Activated CD8-positive, alpha-beta memory T cell treated with anti-CD3 and anti-CD28 coated beads, Interleukin-2, amount 10 ng/mL, durations not matched to agents 7 days and 5 days (primary cell): ENCODE results near the gene HOOK1. TPM values are rescaled to one million over a fixed set of nuclear protein-coding genes. Genes with fewer than 3 reads are reported as not detected.
"Not testable (repeated sequence)": the region's sequence is repeated elsewhere in the genome, so short reads cannot be mapped to it uniquely, and the experiment has no call there.

ENCODE experiments used
- ATAC-seq: fragments of 150-1000 bp; cut with Tn5 transposase; one replicate; pipeline ENCODE4 v1.10.0; 2021; ENCODE audit warnings: moderate library complexity
- CTCF ChIA-PET: fragments of 350-600 bp; sonication (Branson Sonifier 250); formaldehyde crosslinking; loops from one replicate; lab custom pipeline; 2021; ENCODE audit warnings: antibody characterized with exemption; lab: Charles Lee
- DNase-seq: peaks from one replicate; pipeline ENCODE4 v3.0.0-alpha.2; 2020
- H3K27ac Mint-ChIP-seq: one replicate; pipeline ENCODE4 v1.8.0; 2021; ENCODE audit warnings: mild to moderate bottlenecking, mixed read lengths
- H3K27me3 Mint-ChIP-seq: one replicate; pipeline ENCODE4 v1.8.0; 2021; ENCODE audit warnings: mixed read lengths
- H3K36me3 Mint-ChIP-seq: one replicate; pipeline ENCODE4 v1.8.0; 2021; ENCODE audit warnings: mild to moderate bottlenecking, mixed read lengths
- H3K4me1 Mint-ChIP-seq: one replicate; pipeline ENCODE4 v1.8.0; 2021; ENCODE audit warnings: mixed read lengths
- H3K4me3 Mint-ChIP-seq: one replicate; pipeline ENCODE4 v1.8.0; 2021; ENCODE audit warnings: mild to moderate bottlenecking, moderate library complexity, mixed read lengths
- H3K9me3 Mint-ChIP-seq: one replicate; pipeline ENCODE4 v1.8.0; 2022; ENCODE audit warnings: low read depth, mixed read lengths
- total RNA-seq, 2 experiments: library from RNA; stranded (reverse); gene quantifications; one replicate each; pipeline ENCODE4 v1.2.3, GENCODE V29; 2021

The HOOK1 gene
- total RNA-seq, 2 experiments from 2014 or later, result 1.0 to 2.3 TPM

GRCh38 chr1:59915516-59915915 is 100.8 kb downstream of the HOOK1 start:
- Mint-ChIP-seq H3K27me3 (peaks cover 12% of the 10 kb centered on the region), H3K4me3 (no peak overlapping the region), H3K9me3 (no peaks in the 10 kb centered on the region), H3K4me1 (peaks cover 8% of the 10 kb centered on the region), H3K36me3 (no peaks in the 10 kb centered on the region), H3K27ac (no peak overlapping the region)
- no peak for ATAC-seq
- CTCF ChIA-PET, result no interaction called here
- no peak for DNase-seq

DNA sequence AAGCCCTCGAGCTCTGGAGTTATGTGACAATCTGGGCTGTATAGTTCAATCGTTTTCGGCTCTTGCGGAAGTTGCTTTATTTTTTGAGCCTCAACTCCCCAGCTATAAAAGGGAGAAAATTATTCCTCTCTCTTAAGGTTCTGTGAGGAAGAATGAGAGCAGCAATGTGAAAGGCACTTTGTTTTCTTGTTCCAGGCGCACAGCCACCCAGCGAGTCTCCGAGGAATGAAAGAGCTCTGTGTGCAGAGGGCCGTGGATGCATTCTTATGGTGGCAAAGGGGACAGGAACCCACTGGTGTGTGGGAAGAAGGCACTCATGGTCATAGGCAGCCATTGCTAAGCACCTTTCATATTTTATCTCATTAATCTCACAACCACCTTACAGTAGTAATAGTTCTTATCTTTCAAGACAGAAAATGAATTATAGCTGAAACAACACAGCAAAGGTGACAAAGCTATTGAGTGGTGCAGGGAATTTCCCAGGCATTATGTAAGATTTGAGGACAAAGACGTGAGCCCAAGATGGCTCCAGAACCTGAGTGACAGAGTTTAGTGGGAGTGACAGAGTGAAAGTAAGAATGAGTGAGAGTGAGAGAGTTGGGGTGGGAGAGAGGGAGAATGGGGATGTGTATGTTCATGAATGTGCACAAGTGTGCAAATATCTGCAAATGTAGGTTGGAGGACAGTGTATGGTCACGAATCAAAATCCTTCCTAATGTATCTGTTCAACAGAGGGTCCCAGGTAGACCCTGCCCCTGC is 102.5 kb downstream of the HOOK1 start:
- Mint-ChIP-seq H3K4me3 (no peak overlapping the region), H3K27ac (no peak overlapping the region), H3K36me3 (no peaks in the 10 kb centered on the region), H3K4me1 (peaks cover 8% of the 10 kb centered on the region), H3K27me3 (peaks cover 20% of the 10 kb centered on the region), H3K9me3 (no peaks in the 10 kb centered on the region)
- DNase-seq (no peak), ATAC-seq (no peak)
- CTCF ChIA-PET, result interaction anchor here (0.9 to 2.0 kb wide), 2 partner anchors 14 to 30 kb away, joined by 3 to 5 read pairs; no protein-coding TSS in a partner anchor

DNA sequence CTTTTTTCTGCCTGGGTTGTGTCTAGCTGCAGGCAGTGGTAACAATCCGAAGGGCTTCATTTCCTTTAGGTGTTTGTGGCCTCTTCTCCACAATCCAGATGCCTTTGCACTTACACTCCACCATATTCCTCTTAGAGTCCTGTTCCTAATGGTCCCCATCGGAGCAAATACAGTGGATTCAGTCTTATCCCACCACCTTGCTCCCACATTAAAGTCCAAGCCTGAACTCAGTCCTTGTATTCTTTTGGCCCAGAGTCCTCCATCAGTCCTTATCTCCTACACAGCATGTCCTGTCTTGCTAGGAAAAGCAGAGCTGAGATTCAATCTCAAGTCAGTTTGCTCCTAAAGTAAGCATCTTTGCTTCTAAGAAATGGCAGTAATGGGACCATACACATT is 103.0 kb downstream of the HOOK1 start:
- Mint-ChIP-seq H3K9me3 (no peaks in the 10 kb centered on the region), H3K36me3 (no peaks in the 10 kb centered on the region), H3K27ac (no peak overlapping the region), H3K27me3 (peaks cover 24% of the 10 kb centered on the region), H3K4me3 (no peak overlapping the region), H3K4me1 (peaks cover 8% of the 10 kb centered on the region)
- ATAC-seq (no peak), DNase-seq (no peak)
- CTCF ChIA-PET, result interaction anchor here (2.0 kb wide), 1 partner anchor 30 kb away, joined by 5 read pairs; no protein-coding TSS in a partner anchor

- H3K4me3 Mint-ChIP-seq, result no peak overlapping the region
- DNase-seq, result no peak
- H3K27me3 Mint-ChIP-seq, result peaks cover 35% of the 10 kb centered on the region
- no peak overlapping the region for H3K27ac Mint-ChIP-seq
- no peak for ATAC-seq
- peaks cover 6% of the 10 kb centered on the region for H3K36me3 Mint-ChIP-seq
- H3K4me1 Mint-ChIP-seq, result peaks cover 8% of the 10 kb centered on the region
- CTCF ChIA-PET, result interaction anchor here (1.9 kb wide), 1 partner anchor 27 kb away, joined by 5 read pairs; no protein-coding TSS in a partner anchor
- H3K9me3 Mint-ChIP-seq, result peaks cover 4% of the 10 kb centered on the region
Observed at GRCh38 chr1:59919746-59920145, 105.0 kb downstream of the HOOK1 start.

DNA sequence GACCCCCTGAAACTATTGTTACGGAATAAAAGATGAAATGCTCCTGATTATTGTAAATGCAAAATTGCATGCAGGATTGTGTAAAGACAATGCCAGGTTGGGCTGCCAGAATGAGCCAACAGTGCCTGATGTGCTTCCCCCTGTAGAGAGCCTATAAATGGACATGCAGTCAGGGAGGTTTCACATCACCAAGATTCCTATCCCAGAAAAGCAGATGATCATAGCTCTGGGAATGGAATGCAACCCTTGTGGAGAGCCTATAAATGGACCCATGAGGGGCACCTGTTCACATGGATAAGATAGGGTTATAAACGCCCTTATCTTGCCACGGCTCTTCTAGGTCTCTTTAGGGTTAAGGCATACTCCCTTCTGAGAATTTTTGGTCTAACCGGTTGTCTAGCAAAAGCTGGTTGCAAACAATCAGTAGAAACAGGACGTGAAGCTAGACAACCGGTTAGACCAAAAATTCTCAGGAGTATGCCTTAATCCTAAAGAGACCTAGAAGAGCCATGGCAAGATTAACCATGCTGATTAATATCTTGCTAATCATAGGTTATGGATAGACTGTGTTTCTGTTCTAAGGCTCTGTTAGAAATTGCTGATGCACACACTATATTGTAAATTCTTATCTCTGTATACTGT is 106.6 kb downstream of the HOOK1 start:
- Mint-ChIP-seq H3K4me1 (peaks cover 20% of the 10 kb centered on the region), H3K27me3 (peaks cover 39% of the 10 kb centered on the region)
- CTCF ChIA-PET, result not testable (repeated sequence)

GRCh38 chr1:59924653-59925052 is 109.9 kb downstream of the HOOK1 start:
- DNase-seq, result no peak
- CTCF ChIA-PET, result interaction anchor here (0.8 to 1.4 kb wide), 2 partner anchors 14 to 45 kb away, joined by 3 read pairs; no protein-coding TSS in a partner anchor
- peaks cover 4% of the 10 kb centered on the region for H3K9me3 Mint-ChIP-seq
- H3K4me1 Mint-ChIP-seq, result peaks cover 25% of the 10 kb centered on the region
- no peak for ATAC-seq
- H3K36me3 Mint-ChIP-seq, result peaks cover 17% of the 10 kb centered on the region
- H3K27me3 Mint-ChIP-seq, result peaks cover 55% of the 10 kb centered on the region
- H3K27ac Mint-ChIP-seq, result no peak overlapping the region
- no peak overlapping the region for H3K4me3 Mint-ChIP-seq

More for the DNA sequence above, 106.6 kb downstream of the HOOK1 start:
- not testable (repeated sequence) for ATAC-seq, DNase-seq, H3K27ac Mint-ChIP-seq, H3K9me3 Mint-ChIP-seq, H3K4me3 Mint-ChIP-seq
- H3K36me3 Mint-ChIP-seq, result peaks cover 17% of the 10 kb centered on the region

Other genes with a start within 250 kb of the HOOK1 start
- gene CYP2J2, start 111.8 kb downstream of the HOOK1 start, total RNA-seq, result 1 to 10 TPM; 2.2 to 4.5 TPM